ENCODE results near the gene NCKAP1.
"Not testable (repeated sequence)": the region's sequence is repeated elsewhere in the genome, so short reads cannot be mapped to it uniquely, and the experiment has no call there.

- TF ChIP-seq CHD2 (IDR thresholded peaks at IDR 0.05; ENCODE audit: borderline replicate concordance, low read depth, low read length); RB1 (IDR thresholded peaks at IDR 0.05; ENCODE audit: borderline replicate concordance); BMI1 (IDR thresholded peaks at IDR 0.05; ENCODE audit: borderline replicate concordance); CREB1 (IDR thresholded peaks at IDR 0.05; ENCODE audit: low read depth); POLR2AphosphoS5 (IDR thresholded peaks at IDR 0.05; ENCODE audit: low read length); ZNF24 (IDR thresholded peaks at IDR 0.05): not testable (repeated sequence)
- TF ChIP-seq, protein P1, sequence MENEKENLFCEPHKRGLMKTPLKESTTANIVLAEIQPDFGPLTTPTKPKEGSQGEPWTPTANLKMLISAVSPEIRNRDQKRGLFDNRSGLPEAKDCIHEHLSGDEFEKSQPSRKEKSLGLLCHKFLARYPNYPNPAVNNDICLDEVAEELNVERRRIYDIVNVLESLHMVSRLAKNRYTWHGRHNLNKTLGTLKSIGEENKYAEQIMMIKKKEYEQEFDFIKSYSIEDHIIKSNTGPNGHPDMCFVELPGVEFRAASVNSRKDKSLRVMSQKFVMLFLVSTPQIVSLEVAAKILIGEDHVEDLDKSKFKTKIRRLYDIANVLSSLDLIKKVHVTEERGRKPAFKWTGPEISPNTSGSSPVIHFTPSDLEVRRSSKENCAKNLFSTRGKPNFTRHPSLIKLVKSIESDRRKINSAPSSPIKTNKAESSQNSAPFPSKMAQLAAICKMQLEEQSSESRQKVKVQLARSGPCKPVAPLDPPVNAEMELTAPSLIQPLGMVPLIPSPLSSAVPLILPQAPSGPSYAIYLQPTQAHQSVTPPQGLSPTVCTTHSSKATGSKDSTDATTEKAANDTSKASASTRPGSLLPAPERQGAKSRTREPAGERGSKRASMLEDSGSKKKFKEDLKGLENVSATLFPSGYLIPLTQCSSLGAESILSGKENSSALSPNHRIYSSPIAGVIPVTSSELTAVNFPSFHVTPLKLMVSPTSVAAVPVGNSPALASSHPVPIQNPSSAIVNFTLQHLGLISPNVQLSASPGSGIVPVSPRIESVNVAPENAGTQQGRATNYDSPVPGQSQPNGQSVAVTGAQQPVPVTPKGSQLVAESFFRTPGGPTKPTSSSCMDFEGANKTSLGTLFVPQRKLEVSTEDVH (IDR thresholded peaks at IDR 0.05; ENCODE audit: low read depth, partially characterized antibody) = not testable (repeated sequence)
Measured at GRCh38 chr2:183017845-183018244, 20.4 kb downstream of the NCKAP1 start.
